Stimulated activated CD4-positive, alpha-beta T cell treated with anti-CD3 and anti-CD28 coated beads, Interleukin-4, amount 100 ng/mL, for 48 hours (primary cell): ENCODE data around the gene RAB11FIP3.

Experiments used
- DNase-seq, 2 donors: peaks; one replicate each; pipeline ENCODE4 v3.0.0-alpha.2; 2020; ENCODE audit warnings: low read depth in 2 of 2

Gene RAB11FIP3

GRCh38 chr16:553601-554296, 128.3 kb downstream of the RAB11FIP3 start:
- no peak for DNase-seq

GRCh38 chr16:554297-554621, 128.8 kb downstream of the RAB11FIP3 start:
- no peak for DNase-seq

GRCh38 chr16:554640-555365, 129.4 kb downstream of the RAB11FIP3 start:
- DNase-seq = no peak

- DNase-seq = no peak
These were observed 130.4 kb downstream of the RAB11FIP3 start for GRCh38 chr16:555528-556473.

- no peak for DNase-seq
These were observed 131.2 kb downstream of the RAB11FIP3 start for GRCh38 chr16:556474-557173.

GRCh38 chr16:557463-558297, 132.2 kb downstream of the RAB11FIP3 start:
- DNase-seq = no peak

GRCh38 chr16:558298-559020, 133.0 kb downstream of the RAB11FIP3 start:
- DNase-seq = no peak

- no peak for DNase-seq
These were observed 133.6 kb downstream of the RAB11FIP3 start for GRCh38 chr16:559021-559380.

- no peak for DNase-seq
These were observed 134.2 kb downstream of the RAB11FIP3 start for GRCh38 chr16:559411-560203.

GRCh38 chr16:560204-560700, 134.8 kb downstream of the RAB11FIP3 start, which contains the start of gene PRR35:
PRR35 (plus strand) TSS chr16:560394; CDS start chr16:563295, 2,901 bp downstream.
- DNase-seq = no peak

- DNase-seq = no peak
These were observed 135.4 kb downstream of the RAB11FIP3 start for GRCh38 chr16:560701-561412.

GRCh38 chr16:561413-561794, 136.0 kb downstream of the RAB11FIP3 start:
- DNase-seq = no peak

GRCh38 chr16:561957-562938, 136.8 kb downstream of the RAB11FIP3 start:
- DNase-seq = no peak

GRCh38 chr16:563072-563644, 137.7 kb downstream of the RAB11FIP3 start:
- DNase-seq = no peak

- no peak for DNase-seq
These were observed 139.4 kb downstream of the RAB11FIP3 start for GRCh38 chr16:564690-565418.
